Neural cell (in vitro differentiated cells): ENCODE results near the gene CSMD2. TPM values are rescaled to one million over a fixed set of nuclear protein-coding genes. Genes with fewer than 3 reads are reported as not detected.

Experiments
- H2AFZ ChIP-seq: fragments of 200-600, 300-800 bp; sonication (generic), shearing (Covaris generic); 2 replicates; pipeline ENCODE4 v1.6.0; 2014; ENCODE audit warnings: low read depth, mild to moderate bottlenecking, antibody characterized with exemption, low read length, moderate library complexity
- H3F3A ChIP-seq: fragments of 200-600 bp; shearing (Covaris generic); 2 replicates; pipeline ENCODE4 v1.6.1; 2016; ENCODE audit warnings: mild to moderate bottlenecking, moderate library complexity, mixed read lengths, antibody characterized with exemption, low read length; ENCODE audit not compliant: insufficient read depth, poor library complexity, severe bottlenecking
- H3K27ac ChIP-seq: fragments of 200-600, 300-800 bp; sonication (generic), shearing (Covaris generic); 2 replicates; pipeline ENCODE4 v1.5.1; 2014; ENCODE audit warnings: mild to moderate bottlenecking, low read length, moderate library complexity
- H3K27me3 ChIP-seq: fragments of 300-800, 200-600 bp; sonication (generic), shearing (Covaris generic); 2 replicates; pipeline ENCODE4 v1.6.0; 2014; ENCODE audit warnings: mild to moderate bottlenecking, low read depth, low read length, moderate library complexity; ENCODE audit not compliant: insufficient read depth
- H3K36me3 ChIP-seq: fragments of 300-800, 200-600 bp; sonication (generic), shearing (Covaris generic); 2 replicates; pipeline ENCODE4 v1.5.1; 2014; ENCODE audit warnings: mild to moderate bottlenecking, antibody characterized with exemption, low read length, moderate library complexity; ENCODE audit not compliant: insufficient read depth
- H3K4me2 ChIP-seq: fragments of 300-800, 200-600 bp; sonication (generic), shearing (Covaris generic); 2 replicates; pipeline ENCODE4 v1.6.0; 2014; ENCODE audit warnings: mild to moderate bottlenecking, low read length
- H3K4me3 ChIP-seq: fragments of 300-800, 200-600 bp; sonication (generic), shearing (Covaris generic); 2 replicates; pipeline ENCODE4 v1.5.1; 2014; ENCODE audit warnings: mild to moderate bottlenecking, low read length, moderate library complexity
- H3K79me2 ChIP-seq: fragments of 200-600 bp; shearing (Covaris generic); replicated peaks from 2 replicates; pipeline ENCODE4 v1.6.0; 2014; ENCODE audit warnings: mild to moderate bottlenecking, low read length, moderate library complexity; ENCODE audit not compliant: insufficient read depth
- H3K9ac ChIP-seq: fragments of 300-800, 200-600 bp; sonication (generic), shearing (Covaris generic); 2 replicates; pipeline ENCODE4 v1.6.1; 2016; ENCODE audit warnings: mild to moderate bottlenecking, low read length, mixed read lengths
- H3K9me2 ChIP-seq: fragments of 200-600 bp; shearing (Covaris generic); 2 replicates; pipeline ENCODE4 v1.6.1; 2016; ENCODE audit warnings: mild to moderate bottlenecking, low read length, mixed read lengths; ENCODE audit not compliant: insufficient read depth
- H3K9me3 ChIP-seq: fragments of 200-600, 300-800 bp; sonication (generic), shearing (Covaris generic); 2 replicates; pipeline ENCODE4 v1.6.1; 2016; ENCODE audit warnings: mild to moderate bottlenecking, mixed run types, low read length, moderate library complexity, mixed read lengths
- H4K20me1 ChIP-seq: fragments of 200-600 bp; shearing (Covaris generic); 2 replicates; pipeline ENCODE4 v1.6.1; 2016; ENCODE audit warnings: mild to moderate bottlenecking, mixed run types; ENCODE audit not compliant: insufficient read depth
- CTCF ChIP-seq: fragments of 450-650 bp; IDR thresholded peaks from 2 replicates; pipeline ENCODE4 v1.5.1; 2014; ENCODE audit warnings: antibody characterized with exemption, mild to moderate bottlenecking, moderate library complexity; ENCODE audit not compliant: poor library complexity, severe bottlenecking
- EP300 ChIP-seq: fragments of 450-650 bp; conservative IDR thresholded peaks from 2 replicates; pipeline ENCODE4 v1.6.1; 2014; ENCODE audit warnings: antibody characterized with exemption, mild to moderate bottlenecking, moderate library complexity; ENCODE audit not compliant: poor library complexity, severe bottlenecking
- EZH2 ChIP-seq: fragments of 200-600, 300-800 bp; shearing (Covaris generic), sonication (generic); IDR thresholded peaks from 2 replicates; pipeline ENCODE4 v1.6.1; 2014; ENCODE audit warnings: antibody characterized with exemption, low read length, borderline replicate concordance, mild to moderate bottlenecking; ENCODE audit not compliant: insufficient read depth, poor library complexity, severe bottlenecking
- MXI1 ChIP-seq: fragments of 450-650 bp; conservative IDR thresholded peaks from 2 replicates; pipeline ENCODE4 v1.6.1; 2014; ENCODE audit warnings: antibody characterized with exemption, mild to moderate bottlenecking; ENCODE audit not compliant: poor library complexity, severe bottlenecking
- POLR2AphosphoS5 ChIP-seq: IDR thresholded peaks from 2 replicates; pipeline ENCODE4 v1.6.1; 2012
- RAD21 ChIP-seq: fragments of 450-650 bp; conservative IDR thresholded peaks from 2 replicates; pipeline ENCODE4 v1.6.1; 2014; ENCODE audit warnings: antibody characterized with exemption, mild to moderate bottlenecking, moderate library complexity
- REST ChIP-seq: IDR thresholded peaks from 2 replicates; pipeline ENCODE4 v1.6.1; 2012; ENCODE audit warnings: borderline replicate concordance
- SMC3 ChIP-seq: fragments of 450-650 bp; conservative IDR thresholded peaks from 2 replicates; pipeline ENCODE4 v1.6.1; 2014; ENCODE audit warnings: antibody characterized with exemption, mild to moderate bottlenecking, moderate library complexity; ENCODE audit not compliant: poor library complexity
- TAF1 ChIP-seq: IDR thresholded peaks from 2 replicates; pipeline ENCODE4 v1.6.1; 2012; ENCODE audit warnings: low read depth
- polyA plus RNA-seq: library from polyadenylated mRNA; depleted of rRNA; stranded (reverse); fragments of >200 nt; gene quantifications from 2 replicates; pipeline ENCODE4 v1.2.3, GENCODE V29; 2014

CSMD2 gene
- polyA plus RNA-seq, 1 donor from 2014 or later = 9.6 TPM

GRCh38 chr1:33640114-33640660 is 524.8 kb downstream of the CSMD2 start:
- no peaks in the 10 kb centered on the region for H3F3A ChIP-seq
- H2AFZ ChIP-seq = no peak overlapping the region
- no peak for TF ChIP-seq EP300
- no peak for TF ChIP-seq REST
- TF ChIP-seq TAF1 = no peak
- no peak for TF ChIP-seq SMC3
- no peak for TF ChIP-seq MXI1
- TF ChIP-seq POLR2AphosphoS5 = no peak
- no peak for TF ChIP-seq CTCF
- TF ChIP-seq EZH2 = no peak
- TF ChIP-seq RAD21 = no peak
- no peaks in the 10 kb centered on the region for H3K27me3 ChIP-seq
- no peaks in the 10 kb centered on the region for H3K36me3 ChIP-seq
- no peak overlapping the region for H3K4me3 ChIP-seq
- H3K9me2 ChIP-seq = no peaks in the 10 kb centered on the region
- no peak overlapping the region for H3K4me2 ChIP-seq
- H4K20me1 ChIP-seq = no peaks in the 10 kb centered on the region
- H3K79me2 ChIP-seq = no peaks in the 10 kb centered on the region
- H3K9ac ChIP-seq = no peak overlapping the region
- no peak overlapping the region for H3K27ac ChIP-seq
- no peaks in the 10 kb centered on the region for H3K9me3 ChIP-seq

GRCh38 chr1:33637846-33638440 is 527.1 kb downstream of the CSMD2 start:
- Histone ChIP-seq H3K27ac (no peak overlapping the region), H3K27me3 (no peaks in the 10 kb centered on the region), H3F3A (no peaks in the 10 kb centered on the region), H4K20me1 (no peaks in the 10 kb centered on the region), H2AFZ (no peak overlapping the region), H3K4me2 (no peak overlapping the region), H3K9me3 (no peaks in the 10 kb centered on the region), H3K9ac (no peak overlapping the region), H3K36me3 (no peaks in the 10 kb centered on the region), H3K79me2 (no peaks in the 10 kb centered on the region), H3K4me3 (no peak overlapping the region), H3K9me2 (no peaks in the 10 kb centered on the region)
- TF ChIP-seq POLR2AphosphoS5 (no peak), REST (no peak), RAD21 (no peak), MXI1 (no peak), SMC3 (no peak), EZH2 (no peak), TAF1 (no peak), EP300 (no peak), CTCF (no peak)
